Peyer's patch (tissue), 4 donors: ENCODE data around the gene TTLL10. TPM values are rescaled to one million over a fixed set of nuclear protein-coding genes. Genes with fewer than 3 reads are reported as not detected.

Source experiments
- DNase-seq, 3 donors: peaks; one replicate each; pipeline ENCODE4 v3.0.0-alpha.2; 2017 to 2019
- H3K27ac ChIP-seq, 4 donors: fragments of 200-600 bp; sonication (generic); one replicate each; pipeline ENCODE4 v1.5.1; 2016 to 2019
- H3K27me3 ChIP-seq, 2 donors: fragments of 200-600 bp; sonication (generic); one replicate each; pipeline ENCODE4 v1.5.1; 2019
- H3K36me3 ChIP-seq, 3 donors: fragments of 200-600 bp; sonication (generic); one replicate each; pipeline ENCODE4 v1.5.1; 2016 to 2019
- H3K4me1 ChIP-seq, 4 donors: fragments of 200-600 bp; sonication (generic); one replicate each; pipeline ENCODE4 v1.5.1; 2016 to 2019
- H3K4me3 ChIP-seq, 4 donors: fragments of 200-600 bp; sonication (generic); 1 replicate in 3 of 4; 2 replicates in 1 of 4; pipeline ENCODE4 v1.5.1; 2016 to 2019; ENCODE audit warnings: mild to moderate bottlenecking in 1 of 4
- H3K9me3 ChIP-seq, 4 donors: fragments of 200-600 bp; sonication (generic); one replicate each; pipeline ENCODE4 v1.5.1; 2016 to 2019; ENCODE audit warnings: mild to moderate bottlenecking in 1 of 4
- CTCF ChIP-seq, 6 experiments: fragments of 450-650 bp in 4 of 6; fragments of 200-600 bp in 2 of 6; sonication (generic) in 1 of 6; IDR thresholded peaks; one replicate each; pipeline ENCODE4 v1.5.1; 2017 to 2019; ENCODE audit warnings: antibody characterized with exemption in 6 of 6, mild to moderate bottlenecking in 3 of 6, moderate library complexity in 1 of 6
- POLR2A ChIP-seq, 2 donors: fragments of 450-650 bp; IDR thresholded peaks; one replicate each; pipeline ENCODE4 v1.5.1; 2017; ENCODE audit warnings: antibody characterized with exemption in 2 of 2, mild to moderate bottlenecking in 2 of 2, moderate library complexity in 2 of 2
- total RNA-seq, 4 donors: library from RNA; depleted of rRNA; stranded (reverse); fragments of >200 nt; gene quantifications; one replicate each; pipeline ENCODE4 v1.1.0, GENCODE V29; 2016

The TTLL10 gene
- total RNA-seq, 4 donors from 2014 or later, result 1.6 to 3.6 (median 1.8) TPM; not detected in 1

GRCh38 chr1:1168451-1169411, 4.9 kb upstream of the TTLL10 start:
- Histone ChIP-seq H3K9me3 (no peaks in the 10 kb centered on the region), H3K27ac (peak overlapping the region in 1 of 4 donors; percentile 96), H3K36me3 (peaks cover 0 to 3% (median 0%) of the 10 kb centered on the region in 3 donors), H3K4me3 (no peak overlapping the region), H3K27me3 (no peaks in the 10 kb centered on the region), H3K4me1 (peaks cover 0 to 32% (median 16%) of the 10 kb centered on the region in 4 donors)
- peak in 1 of 3 donors; percentile 52 for DNase-seq
- no peak for TF ChIP-seq CTCF (IDR thresholded peaks at IDR 0.05)
- no peak for TF ChIP-seq POLR2A (IDR thresholded peaks at IDR 0.05)

- H3K4me3 ChIP-seq, result no peak overlapping the region
- DNase-seq, result peak in 2 of 3 donors; percentile 46 to 58
- no peaks in the 10 kb centered on the region for H3K27me3 ChIP-seq
- H3K27ac ChIP-seq, result no peak overlapping the region
- peaks cover 0 to 3% (median 0%) of the 10 kb centered on the region in 3 donors for H3K36me3 ChIP-seq
- H3K9me3 ChIP-seq, result no peaks in the 10 kb centered on the region
- peaks cover 0 to 33% (median 18%) of the 10 kb centered on the region in 4 donors for H3K4me1 ChIP-seq
- TF ChIP-seq CTCF (IDR thresholded peaks at IDR 0.05) (no peak), POLR2A (IDR thresholded peaks at IDR 0.05) (no peak)
Observed at GRCh38 chr1:1169429-1170214, 4.1 kb upstream of the TTLL10 start.

- H3K27ac ChIP-seq, result no peak overlapping the region
- peak in 2 of 3 donors; percentile 43 to 59 for DNase-seq
- H3K4me3 ChIP-seq, result no peak overlapping the region
- H3K9me3 ChIP-seq, result no peaks in the 10 kb centered on the region
- peaks cover 0 to 3% (median 0%) of the 10 kb centered on the region in 3 donors for H3K36me3 ChIP-seq
- no peak for TF ChIP-seq CTCF (IDR thresholded peaks at IDR 0.05)
- TF ChIP-seq POLR2A (IDR thresholded peaks at IDR 0.05), result no peak
- peaks cover 0 to 33% (median 17%) of the 10 kb centered on the region in 4 donors for H3K4me1 ChIP-seq
- H3K27me3 ChIP-seq, result no peaks in the 10 kb centered on the region
Observed at GRCh38 chr1:1170215-1171091, 3.2 kb upstream of the TTLL10 start.

- peak in 2 of 3 donors; percentile 45 to 51 for DNase-seq
- peaks cover 0 to 33% (median 14%) of the 10 kb centered on the region in 4 donors for H3K4me1 ChIP-seq
- H3K4me3 ChIP-seq, result no peak overlapping the region
- TF ChIP-seq CTCF (IDR thresholded peaks at IDR 0.05), result no peak
- no peak for TF ChIP-seq POLR2A (IDR thresholded peaks at IDR 0.05)
- H3K27me3 ChIP-seq, result no peaks in the 10 kb centered on the region
- H3K27ac ChIP-seq, result peak overlapping the region in 1 of 4 donors; percentile 17
- H3K9me3 ChIP-seq, result no peaks in the 10 kb centered on the region
- H3K36me3 ChIP-seq, result peaks cover 0 to 3% (median 0%) of the 10 kb centered on the region in 3 donors
Observed at GRCh38 chr1:1171161-1171545, 2.5 kb upstream of the TTLL10 start.
